Loucy (cell line): ENCODE measurements around the gene POU4F1.

Experiments
- H2AFZ ChIP-seq: fragments of 200-600 bp; sonication (generic); 2 replicates; pipeline ENCODE4 v1.6.0; 2016; ENCODE audit warnings: antibody characterized with exemption, mild to moderate bottlenecking, low read length, moderate library complexity
- H3F3A ChIP-seq: fragments of 200-600 bp; 2 replicates; pipeline ENCODE4 v1.6.0; 2016; ENCODE audit warnings: antibody characterized with exemption, low read depth, mild to moderate bottlenecking
- H3K27me3 ChIP-seq: fragments of 200-600 bp; sonication (generic); 2 replicates; pipeline ENCODE4 v1.6.1; 2014; ENCODE audit warnings: low read length, mild to moderate bottlenecking; ENCODE audit not compliant: insufficient read depth, poor library complexity, severe bottlenecking
- H3K36me3 ChIP-seq: fragments of 200-600 bp; sonication (generic); 2 replicates; pipeline ENCODE4 v1.6.1; 2016; ENCODE audit warnings: low read length; ENCODE audit not compliant: insufficient read depth
- H3K4me1 ChIP-seq: fragments of 200-600 bp; sonication (generic); 2 replicates; pipeline ENCODE4 v1.5.1; 2014; ENCODE audit warnings: low read length, mild to moderate bottlenecking; ENCODE audit not compliant: insufficient read depth, poor library complexity, severe bottlenecking
- H3K4me2 ChIP-seq: fragments of 200-600 bp; sonication (generic); 2 replicates; pipeline ENCODE4 v1.6.0; 2014; ENCODE audit warnings: antibody characterized with exemption, low read length, low read depth, mild to moderate bottlenecking; ENCODE audit not compliant: poor library complexity, severe bottlenecking
- H3K4me3 ChIP-seq: fragments of 200-600 bp; sonication (generic); 2 replicates; pipeline ENCODE4 v1.5.1; 2014; ENCODE audit warnings: low read length, mild to moderate bottlenecking, mixed read lengths; ENCODE audit not compliant: poor library complexity, severe bottlenecking
- H3K79me2 ChIP-seq: fragments of 200-600 bp; sonication (generic); 2 replicates; pipeline ENCODE4 v1.6.1; 2014; ENCODE audit warnings: low read length; ENCODE audit not compliant: insufficient read depth
- H3K9ac ChIP-seq: fragments of 200-600 bp; sonication (generic); 2 replicates; pipeline ENCODE4 v1.6.0; 2014; ENCODE audit warnings: mild to moderate bottlenecking, low read depth, low read length, moderate library complexity; ENCODE audit not compliant: poor library complexity, severe bottlenecking
- H3K9me2 ChIP-seq: fragments of 200-600 bp; sonication (generic); replicated peaks from 2 replicates; pipeline ENCODE4 v1.6.1; 2016; ENCODE audit warnings: low read depth, low read length, mixed read lengths
- H3K9me3 ChIP-seq: fragments of 200-600 bp; sonication (generic); 2 replicates; pipeline ENCODE4 v1.6.1; 2014; ENCODE audit warnings: mild to moderate bottlenecking, antibody characterized with exemption, low read length, low read depth; ENCODE audit not compliant: insufficient read depth
- H4K20me1 ChIP-seq: fragments of 200-600 bp; sonication (generic); 2 replicates; pipeline ENCODE4 v1.6.0; 2014; ENCODE audit warnings: antibody characterized with exemption, low read length, mild to moderate bottlenecking; ENCODE audit not compliant: insufficient read depth, poor library complexity, severe bottlenecking
- EZH2phosphoT487 ChIP-seq: fragments of 200-600 bp; IDR thresholded peaks from 2 replicates; pipeline ENCODE4 v1.6.1; 2018; ENCODE audit warnings: antibody characterized with exemption, mild to moderate bottlenecking, moderate library complexity, borderline replicate concordance
- TF ChIP-seq, protein P1 (sequence below): fragments of 200-600 bp; sonication (generic); conservative IDR thresholded peaks from 2 replicates; pipeline ENCODE4 v1.5.1; 2014; ENCODE audit warnings: mild to moderate bottlenecking, antibody characterized with exemption, low read length

POU4F1 gene

DNA sequence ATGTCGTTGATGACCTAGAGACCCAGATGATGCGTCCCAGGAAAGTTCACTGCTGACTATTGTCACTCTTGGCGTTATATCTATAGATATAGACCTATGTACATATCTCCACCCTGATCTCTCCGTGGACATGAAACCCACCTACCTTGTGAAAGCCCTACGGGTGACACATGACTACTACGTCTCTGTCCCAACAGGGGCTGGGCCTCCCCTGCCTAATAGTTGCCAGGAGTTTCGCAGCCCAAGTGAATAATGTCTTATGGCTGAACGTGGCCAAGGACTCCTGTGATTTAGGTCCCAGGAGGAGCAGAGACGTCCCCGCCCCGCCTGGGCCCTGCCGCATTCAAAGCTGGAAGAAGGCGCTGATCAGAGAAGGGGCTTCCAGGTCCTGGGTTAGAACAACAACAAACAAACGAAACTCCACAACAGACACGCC lies 4.9 kb upstream of the POU4F1 start:
- peaks cover 27% of the 10 kb centered on the region for H3K4me1 ChIP-seq
- H3K27me3 ChIP-seq = no peaks in the 10 kb centered on the region
- no peaks in the 10 kb centered on the region for H3K79me2 ChIP-seq
- H3K9me2 ChIP-seq = no peaks in the 10 kb centered on the region
- H3K36me3 ChIP-seq = peaks cover under 1% of the 10 kb centered on the region; the same call in 1 of the 2 replicates
- H3K9me3 ChIP-seq = no peaks in the 10 kb centered on the region
- no peak overlapping the region for H3K4me2 ChIP-seq
- H4K20me1 ChIP-seq = no peaks in the 10 kb centered on the region
- TF ChIP-seq EZH2phosphoT487 = no peak
- TF ChIP-seq, protein P1, sequence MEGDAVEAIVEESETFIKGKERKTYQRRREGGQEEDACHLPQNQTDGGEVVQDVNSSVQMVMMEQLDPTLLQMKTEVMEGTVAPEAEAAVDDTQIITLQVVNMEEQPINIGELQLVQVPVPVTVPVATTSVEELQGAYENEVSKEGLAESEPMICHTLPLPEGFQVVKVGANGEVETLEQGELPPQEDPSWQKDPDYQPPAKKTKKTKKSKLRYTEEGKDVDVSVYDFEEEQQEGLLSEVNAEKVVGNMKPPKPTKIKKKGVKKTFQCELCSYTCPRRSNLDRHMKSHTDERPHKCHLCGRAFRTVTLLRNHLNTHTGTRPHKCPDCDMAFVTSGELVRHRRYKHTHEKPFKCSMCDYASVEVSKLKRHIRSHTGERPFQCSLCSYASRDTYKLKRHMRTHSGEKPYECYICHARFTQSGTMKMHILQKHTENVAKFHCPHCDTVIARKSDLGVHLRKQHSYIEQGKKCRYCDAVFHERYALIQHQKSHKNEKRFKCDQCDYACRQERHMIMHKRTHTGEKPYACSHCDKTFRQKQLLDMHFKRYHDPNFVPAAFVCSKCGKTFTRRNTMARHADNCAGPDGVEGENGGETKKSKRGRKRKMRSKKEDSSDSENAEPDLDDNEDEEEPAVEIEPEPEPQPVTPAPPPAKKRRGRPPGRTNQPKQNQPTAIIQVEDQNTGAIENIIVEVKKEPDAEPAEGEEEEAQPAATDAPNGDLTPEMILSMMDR = no peak
- no peak overlapping the region for H2AFZ ChIP-seq
- H3F3A ChIP-seq = 0 out of 2 replicates have a peak, but pooled peaks cover 6% of the 10 kb centered on the region
- no peak overlapping the region for H3K9ac ChIP-seq
- no peak overlapping the region for H3K4me3 ChIP-seq

DNA sequence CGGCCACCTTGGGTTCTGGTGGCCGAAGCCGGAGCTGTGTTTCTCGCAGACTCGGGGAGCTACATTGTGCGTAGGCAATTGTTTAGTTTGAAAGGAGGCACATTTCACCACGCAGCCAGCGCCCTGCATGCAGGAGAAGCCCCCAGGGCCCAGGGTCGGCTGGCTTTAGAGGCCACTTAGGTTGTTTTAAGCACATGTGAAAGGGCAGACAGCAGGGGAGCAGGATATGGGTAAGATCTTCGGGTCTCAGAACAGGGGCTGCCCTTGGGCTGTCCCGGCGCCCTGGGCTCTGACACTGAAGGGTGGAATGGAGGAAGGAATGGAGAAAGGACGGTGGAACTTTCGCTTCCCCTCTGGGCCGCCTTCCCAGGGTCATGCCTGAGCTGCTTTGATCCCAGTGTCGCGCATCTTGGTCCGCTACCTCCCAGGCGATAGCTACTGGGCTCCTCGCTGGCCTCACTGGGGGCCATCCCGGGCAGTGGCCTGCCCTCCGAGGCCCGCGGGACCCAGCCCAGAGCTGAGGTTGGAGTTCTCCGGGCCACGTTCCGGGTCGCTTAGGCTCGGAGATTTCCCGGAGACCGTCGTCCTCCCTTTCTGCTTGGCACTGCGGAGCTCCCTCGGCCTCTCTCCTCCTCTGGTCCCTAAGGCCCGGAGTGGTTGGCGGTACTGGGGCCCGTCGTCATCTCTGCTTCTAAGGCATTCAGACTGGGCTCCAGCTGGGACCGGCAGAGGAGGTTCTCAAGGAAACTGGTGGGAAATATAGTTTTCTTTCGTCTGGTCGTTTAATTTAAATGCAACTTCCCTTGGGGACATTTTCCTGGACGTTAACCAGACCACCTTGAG lies 4.3 kb upstream of the POU4F1 start:
- no peak overlapping the region for H3K9ac ChIP-seq
- H3K4me3 ChIP-seq = no peak overlapping the region
- no peaks in the 10 kb centered on the region for H4K20me1 ChIP-seq
- H3F3A ChIP-seq = 0 out of 2 replicates have a peak, but pooled peaks cover 6% of the 10 kb centered on the region
- TF ChIP-seq EZH2phosphoT487 = no peak
- TF ChIP-seq, protein P1 = no peak
- no peaks in the 10 kb centered on the region for H3K27me3 ChIP-seq
- H3K4me1 ChIP-seq = peaks cover 27% of the 10 kb centered on the region
- H3K9me3 ChIP-seq = no peaks in the 10 kb centered on the region
- H2AFZ ChIP-seq = no peak overlapping the region
- H3K36me3 ChIP-seq = no peaks in the 10 kb centered on the region
- H3K9me2 ChIP-seq = no peaks in the 10 kb centered on the region
- H3K4me2 ChIP-seq = no peak overlapping the region
- H3K79me2 ChIP-seq = no peaks in the 10 kb centered on the region

DNA sequence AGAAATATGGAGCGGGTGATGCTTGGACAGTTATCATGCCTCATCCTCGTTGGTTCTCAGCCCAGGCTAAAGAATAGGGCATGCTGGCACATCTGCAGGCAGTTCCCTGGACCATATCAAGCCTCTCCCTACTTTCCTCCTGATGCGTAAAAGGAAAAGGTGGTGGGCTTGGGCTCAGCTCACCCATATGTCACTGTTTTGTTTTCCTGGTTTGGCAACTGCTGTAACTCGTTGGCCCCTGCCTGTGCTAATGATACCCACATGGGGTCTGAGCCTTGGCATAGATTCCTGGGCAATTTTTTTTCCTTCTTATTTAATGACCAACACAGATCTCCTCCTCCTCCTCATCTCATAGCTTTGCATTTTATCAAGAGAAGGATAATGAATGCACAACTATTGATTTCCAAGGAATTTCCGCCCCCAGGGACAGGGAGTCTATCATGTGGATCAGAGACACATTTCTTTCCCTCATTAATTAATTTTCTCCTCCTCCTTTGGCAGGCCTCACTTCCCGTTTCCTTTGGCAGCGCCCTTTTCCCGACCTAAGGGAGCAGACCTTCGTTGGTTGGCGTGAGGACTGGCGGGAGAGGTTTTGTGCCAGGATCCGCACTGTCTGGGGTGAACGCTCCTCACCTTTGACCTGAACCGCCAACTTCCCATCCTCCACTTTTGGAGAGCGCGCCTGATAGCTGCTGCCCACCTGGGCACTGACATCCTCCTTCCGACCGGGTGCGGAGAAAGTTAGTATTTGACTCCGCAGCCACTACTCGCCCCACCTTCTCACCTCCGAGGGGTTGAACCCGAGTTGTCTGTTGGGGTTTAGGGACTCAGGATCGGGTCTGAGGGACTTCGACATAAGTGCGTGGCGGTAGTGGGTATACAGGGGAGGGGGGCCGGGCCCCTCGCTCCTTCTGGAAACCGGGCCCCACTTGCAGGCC lies 3.4 kb upstream of the POU4F1 start:
- H3K4me3 ChIP-seq = no peak overlapping the region

More for the DNA sequence above, 3.4 kb upstream of the POU4F1 start:
- H3K9me2 ChIP-seq = no peaks in the 10 kb centered on the region
- H3K79me2 ChIP-seq = no peaks in the 10 kb centered on the region
- no peak overlapping the region for H3K9ac ChIP-seq
- no peak for TF ChIP-seq EZH2phosphoT487
- TF ChIP-seq, protein P1 = no peak
- H3K27me3 ChIP-seq = no peaks in the 10 kb centered on the region
- H3F3A ChIP-seq = 0 out of 2 replicates have a peak, but pooled peaks cover 2% of the 10 kb centered on the region
- peaks cover 27% of the 10 kb centered on the region for H3K4me1 ChIP-seq
- H3K9me3 ChIP-seq = no peaks in the 10 kb centered on the region
- H3K36me3 ChIP-seq = no peaks in the 10 kb centered on the region
- no peak overlapping the region for H2AFZ ChIP-seq
- no peak overlapping the region for H3K4me2 ChIP-seq
- H4K20me1 ChIP-seq = no peaks in the 10 kb centered on the region
